ENCODE measurements around the gene OSBPL3.

The OSBPL3 gene

GRCh38 chr7:24857623-24858022 is 122.4 kb downstream of the OSBPL3 start:
- DNase-seq = no peak

DNA sequence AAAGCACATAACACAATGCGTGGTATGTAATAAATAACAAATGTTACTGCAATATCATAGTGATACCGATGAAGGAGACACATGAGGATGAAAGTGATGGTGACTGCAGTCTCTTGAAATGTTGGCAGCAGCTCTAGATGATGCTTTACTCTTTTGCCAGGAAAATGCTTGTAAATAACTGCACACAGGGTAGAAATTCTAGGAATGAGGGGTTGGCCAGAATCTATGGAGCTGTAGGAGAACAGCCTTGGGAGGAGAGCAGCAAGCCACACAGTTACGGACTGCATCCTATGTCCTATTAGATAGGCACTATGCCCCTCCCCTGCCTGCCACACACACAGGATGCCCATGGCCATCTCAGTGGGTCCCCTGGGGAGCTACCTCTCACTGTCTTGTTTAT is 125.1 kb downstream of the OSBPL3 start:
- DNase-seq = no peak

- no peak for DNase-seq
Observed at GRCh38 chr7:24851786-24852185, 128.2 kb downstream of the OSBPL3 start.

DNA sequence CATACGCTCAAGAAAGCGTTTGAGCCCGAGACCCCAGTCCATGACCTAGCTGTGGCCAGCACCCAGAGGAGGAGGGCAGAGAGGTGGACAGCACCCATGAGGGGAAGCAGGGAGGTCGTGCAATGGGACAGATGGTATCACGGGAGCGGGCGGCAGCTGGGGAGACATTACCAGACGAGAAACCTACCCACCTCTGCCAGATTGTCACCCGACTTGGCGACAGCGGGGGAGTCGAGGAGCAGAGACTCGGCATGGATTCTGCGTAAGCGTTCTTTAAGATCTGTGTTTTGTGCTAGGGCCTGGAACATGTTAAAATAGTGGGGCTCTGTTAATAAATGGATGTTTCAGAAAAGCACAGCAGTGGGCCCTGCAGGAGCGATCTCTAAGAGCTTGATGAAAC is 131.1 kb downstream of the OSBPL3 start:
- no peak for DNase-seq

GRCh38 chr7:24847754-24848153 is 132.2 kb downstream of the OSBPL3 start:
- DNase-seq = no peak

DNA sequence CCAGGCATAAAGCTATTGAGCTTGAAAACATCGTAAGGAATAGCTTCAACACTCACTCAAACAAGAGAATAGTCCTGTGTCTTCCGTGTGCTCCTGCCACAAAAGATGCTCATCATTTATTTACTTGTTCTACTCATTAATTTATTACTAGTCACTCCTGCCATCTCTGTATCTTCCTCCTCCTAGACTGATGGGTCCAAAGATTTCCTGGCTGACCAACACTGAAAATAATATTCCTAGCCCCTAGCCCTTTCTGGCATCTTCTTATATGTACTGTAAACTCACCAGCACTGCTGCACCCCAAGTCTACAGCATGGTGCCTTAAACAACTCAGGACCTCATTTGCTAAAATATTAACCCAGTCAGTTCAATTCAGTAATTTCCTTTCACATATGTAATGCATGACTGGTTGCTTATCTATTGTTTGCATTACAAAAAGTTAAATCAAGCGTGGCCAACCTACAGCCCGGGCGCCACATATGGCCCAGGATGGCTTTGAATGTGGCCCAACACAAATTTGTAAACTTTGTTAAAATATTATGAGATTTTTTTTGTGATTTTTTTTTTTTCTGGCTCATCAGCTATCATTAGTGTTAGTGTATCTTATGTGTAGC is 136.1 kb downstream of the OSBPL3 start:
- no peak for DNase-seq

DNA sequence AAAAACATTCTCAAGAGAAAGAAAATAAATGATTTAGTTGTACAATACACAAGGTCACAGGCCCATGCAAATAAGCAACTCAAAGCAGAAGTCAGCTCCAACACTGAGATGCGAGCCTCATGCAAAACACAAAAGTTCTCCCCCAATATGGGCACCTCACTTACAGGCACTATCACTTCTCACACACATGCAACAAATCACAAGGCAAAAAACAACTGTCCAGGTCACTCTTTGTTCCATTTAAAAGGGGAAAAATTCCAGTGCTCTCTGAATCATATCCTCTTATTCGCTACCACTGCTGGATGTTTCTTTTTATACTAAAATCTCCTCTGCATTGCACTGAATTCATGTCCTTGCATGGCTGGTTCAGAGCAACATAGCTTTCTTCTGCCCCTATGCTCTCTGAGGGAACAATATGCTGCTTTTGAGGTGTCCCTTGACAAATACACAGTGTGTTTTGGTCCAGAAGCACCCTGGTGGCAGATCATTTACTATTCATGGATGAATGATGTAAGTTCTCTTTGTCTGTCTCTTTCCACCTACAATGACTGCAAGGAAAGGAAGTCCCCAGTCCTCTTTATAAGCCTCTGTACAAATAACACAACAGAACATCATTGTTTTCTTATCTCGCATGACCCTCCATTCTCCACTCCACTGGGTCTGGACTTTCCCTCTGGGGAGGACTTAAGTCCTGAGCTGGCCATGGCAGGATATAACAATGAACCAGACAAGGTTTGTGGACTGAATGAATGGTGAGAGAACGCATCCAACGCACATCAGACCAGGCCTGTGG is 137.3 kb downstream of the OSBPL3 start:
- no peak for DNase-seq

DNA sequence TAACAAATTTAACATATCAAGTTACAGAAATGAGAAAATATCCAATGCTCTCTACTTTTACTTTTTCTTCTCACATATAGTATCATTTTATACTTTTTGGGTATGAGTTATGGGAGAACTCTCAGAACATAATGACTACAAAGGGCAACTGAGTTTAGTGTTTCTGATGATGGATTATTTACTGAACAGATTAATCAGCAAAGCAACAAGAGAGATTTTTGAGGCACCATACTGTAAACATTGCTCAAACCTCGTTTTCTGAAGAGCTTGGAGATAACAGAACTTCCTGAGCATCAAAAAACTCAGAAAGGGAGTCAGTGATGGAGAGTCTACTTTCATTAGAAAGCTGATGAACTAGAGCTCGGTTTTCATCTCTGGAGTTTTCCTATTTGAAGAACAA is 137.9 kb downstream of the OSBPL3 start:
- no peak for DNase-seq

GRCh38 chr7:24840563-24840962 is 139.4 kb downstream of the OSBPL3 start:
- no peak for DNase-seq

DNA sequence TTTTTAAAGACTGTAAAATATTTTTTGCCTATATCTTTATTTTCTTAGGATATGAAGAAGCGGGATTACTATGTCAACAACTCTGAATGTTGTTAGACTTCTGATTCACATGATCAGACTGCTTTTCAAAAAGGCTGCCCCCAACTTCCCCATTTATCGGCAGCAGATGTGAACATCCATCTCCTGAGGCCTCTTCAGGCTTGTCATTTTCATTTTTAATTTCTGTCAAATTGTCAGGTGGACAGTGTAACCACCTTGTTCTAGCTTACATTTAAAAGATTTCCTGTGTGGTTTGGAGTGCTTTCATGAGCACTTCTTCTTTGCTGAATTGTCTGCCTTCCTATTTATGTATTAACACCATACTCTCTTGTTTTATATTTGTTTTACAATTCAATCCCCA is 143.9 kb downstream of the OSBPL3 start:
- DNase-seq = no peak

DNA sequence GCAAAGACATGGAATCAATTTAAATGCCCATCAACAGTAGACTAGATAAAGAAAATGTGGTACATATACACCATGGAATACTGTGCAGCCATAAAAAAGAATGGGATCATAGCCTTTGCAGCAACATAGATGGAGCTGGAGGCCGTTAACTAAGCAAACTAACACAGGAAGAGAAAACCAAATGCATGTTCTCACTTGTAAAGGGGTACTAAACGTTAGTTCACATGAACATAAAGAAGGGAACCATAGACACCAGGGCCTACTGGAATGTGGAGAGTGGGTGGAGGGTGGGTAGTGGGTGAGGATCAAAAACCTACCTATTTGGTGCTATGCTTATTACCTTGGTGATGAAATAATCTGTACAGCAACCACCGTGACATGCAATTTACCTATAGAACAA is 144.3 kb downstream of the OSBPL3 start:
- no peak for DNase-seq

- DNase-seq = no peak
Observed at GRCh38 chr7:24834128-24834798, 145.7 kb downstream of the OSBPL3 start.

- DNase-seq = no peak
Observed at GRCh38 chr7:24833549-24833948, 146.4 kb downstream of the OSBPL3 start.

- DNase-seq = no peak
Observed at GRCh38 chr7:24831240-24831639, 148.7 kb downstream of the OSBPL3 start.

DNA sequence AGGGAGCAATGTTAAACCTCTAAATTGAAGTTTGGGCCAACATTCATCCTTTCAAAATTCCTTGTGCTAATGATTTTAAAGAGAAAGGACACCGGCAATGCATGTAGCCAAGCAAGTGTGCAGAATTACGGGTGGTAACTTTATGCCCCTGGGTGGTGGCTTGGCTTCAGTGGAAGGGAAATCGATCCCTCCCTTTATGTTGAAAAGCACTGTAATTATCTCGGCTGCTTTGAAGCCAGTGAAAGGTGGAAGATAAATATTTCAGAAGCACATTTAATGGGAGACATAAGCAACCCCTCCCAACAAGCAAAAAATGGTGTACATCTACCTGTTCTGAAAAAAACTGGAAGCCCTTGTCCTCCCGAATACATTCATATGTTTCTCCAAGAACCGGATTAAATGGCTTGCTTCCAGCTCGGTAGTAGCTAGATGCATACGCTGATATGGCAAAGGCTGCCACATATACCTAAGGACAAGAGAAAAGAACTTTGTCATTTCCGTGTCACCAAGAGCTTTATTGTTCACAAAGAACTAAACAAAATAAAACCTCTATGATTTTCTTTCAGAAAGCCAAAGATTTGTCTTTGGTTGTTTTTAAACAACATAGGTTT is 149.4 kb downstream of the OSBPL3 start:
- DNase-seq = no peak

DNA sequence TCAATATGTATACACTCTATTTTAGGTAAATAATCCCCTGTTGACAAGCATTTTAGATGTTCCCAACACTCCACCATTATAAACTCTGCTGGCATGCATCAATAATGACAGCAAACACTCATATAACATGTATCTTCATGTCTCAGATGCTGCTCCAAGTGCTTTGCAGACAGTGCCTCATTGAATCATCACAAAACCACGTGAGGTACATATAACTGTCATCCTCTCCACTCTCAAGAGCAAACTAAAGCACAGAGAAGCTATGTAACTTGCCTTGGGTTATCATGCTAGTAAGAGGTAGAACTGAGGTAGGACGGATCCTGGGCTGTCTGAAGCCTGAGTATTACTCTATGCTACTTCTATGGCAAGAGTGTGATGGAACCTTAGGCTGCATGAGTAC is 150.2 kb downstream of the OSBPL3 start:
- no peak for DNase-seq

DNA sequence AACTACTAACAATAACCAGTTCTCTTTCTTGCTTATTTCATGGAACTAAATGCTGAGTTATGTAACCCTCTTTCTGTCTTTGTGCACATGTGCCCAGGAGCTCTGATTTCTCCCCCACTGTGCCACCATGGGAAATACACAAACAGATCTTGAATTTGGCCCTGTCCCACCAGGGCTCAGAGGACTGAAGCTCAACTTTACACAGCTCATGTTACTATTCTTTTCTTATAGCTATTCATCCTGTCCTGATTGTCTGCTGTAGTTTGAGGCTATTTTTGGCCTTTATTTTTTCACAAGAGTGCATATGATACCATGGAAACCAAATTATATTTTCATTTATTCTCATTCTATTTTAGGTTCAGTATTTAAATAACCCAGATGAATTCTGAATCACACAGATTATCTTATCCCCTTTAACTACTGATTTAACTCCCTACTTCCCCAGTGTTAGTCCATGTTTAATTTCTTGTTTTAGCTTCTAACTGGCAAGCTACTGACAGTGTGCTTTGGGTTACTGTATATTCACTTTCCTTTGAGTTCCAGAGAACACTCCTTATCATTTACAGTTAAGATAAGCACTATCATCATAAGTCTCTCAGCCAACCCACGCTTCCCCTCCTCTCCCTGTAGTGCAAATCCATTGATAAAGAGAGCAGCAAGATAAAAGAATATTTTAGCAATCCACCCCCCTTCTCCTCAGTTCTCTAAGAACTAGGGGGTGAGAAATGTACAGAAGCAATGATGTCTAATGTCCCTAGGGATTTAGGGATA is 150.9 kb downstream of the OSBPL3 start:
- DNase-seq = no peak

GRCh38 chr7:24827589-24827988 is 152.4 kb downstream of the OSBPL3 start:
- DNase-seq = no peak

DNA sequence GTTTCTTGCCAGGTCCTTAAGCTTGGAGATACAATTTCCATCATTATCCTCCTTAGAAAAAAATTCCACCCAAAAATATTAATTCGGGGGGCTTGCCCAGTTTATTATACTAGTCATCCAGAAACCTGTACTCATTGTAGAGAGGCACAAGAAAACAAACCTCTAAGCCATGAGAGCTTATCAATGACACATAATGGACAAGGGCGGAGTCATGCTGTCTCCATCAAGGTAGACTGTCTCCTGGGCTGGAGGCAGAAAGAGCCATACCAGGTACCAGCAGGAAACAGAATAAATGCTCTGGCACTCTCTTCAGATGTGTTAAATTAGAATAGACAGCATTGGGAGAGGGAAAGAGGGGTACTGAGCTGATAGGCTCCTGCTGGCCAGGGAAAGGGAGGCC is 153.0 kb downstream of the OSBPL3 start:
- no peak for DNase-seq

DNA sequence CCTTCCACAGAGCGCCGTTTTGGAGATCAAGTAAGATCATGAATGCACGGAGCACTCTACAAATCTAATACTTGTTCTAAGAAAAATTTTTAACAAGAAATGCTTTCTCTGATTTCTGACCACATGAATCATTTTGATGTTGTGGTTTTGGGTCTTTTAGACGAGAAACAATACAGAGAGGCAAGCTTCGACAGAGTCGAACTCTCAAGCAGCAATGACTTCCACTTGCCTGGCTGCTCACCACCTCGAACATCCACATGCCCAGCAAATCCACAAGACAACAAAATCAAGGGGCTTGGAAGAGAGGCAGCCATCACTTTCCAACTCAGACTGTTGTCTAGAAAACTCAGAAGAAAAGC is 153.3 kb downstream of the OSBPL3 start:
- DNase-seq = no peak

GRCh38 chr7:24825931-24826661 is 153.9 kb downstream of the OSBPL3 start:
- DNase-seq = no peak

GRCh38 chr7:24825381-24825794 is 154.6 kb downstream of the OSBPL3 start:
- no peak for DNase-seq
